NT2/D1 (cell line): ENCODE data around the gene SPRY2.

Source experiments
- YY1 ChIP-seq: IDR thresholded peaks from 2 replicates; pipeline ENCODE4 v1.6.1; 2011; ENCODE audit not compliant: insufficient read length, insufficient read depth
- ZNF274 ChIP-seq: IDR thresholded peaks from 2 replicates; pipeline ENCODE4 v1.6.1; 2011; ENCODE audit warnings: mild to moderate bottlenecking, low read depth, low read length

DNA sequence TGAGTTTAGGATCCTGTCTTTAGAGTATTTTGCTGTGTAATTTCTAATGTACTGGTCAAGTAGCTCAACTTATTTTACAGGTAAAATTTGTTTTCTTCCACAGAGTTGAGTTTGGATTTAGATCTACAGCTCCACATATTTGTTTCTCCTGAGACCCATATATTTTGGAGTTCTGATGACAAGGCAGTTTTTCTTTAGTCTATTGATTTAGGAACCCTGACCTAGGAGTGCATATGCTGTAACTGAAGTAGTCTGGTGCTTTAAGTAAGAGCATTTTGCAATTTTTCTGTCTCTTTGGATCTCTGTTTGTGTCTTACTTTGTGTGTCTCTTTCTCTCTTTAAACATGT, 19.5 kb upstream of the SPRY2 start:
- TF ChIP-seq YY1 (no peak), ZNF274 (no peak)
